ENCODE data around the gene ATXN7L1. TPM values are rescaled to one million over a fixed set of nuclear protein-coding genes. Genes with fewer than 3 reads are reported as not detected.
"Not testable (repeated sequence)": the region's sequence is repeated elsewhere in the genome, so short reads cannot be mapped to it uniquely, and the experiment has no call there.

Gene ATXN7L1
- total RNA-seq, 1 donor from 2014 or later: 3.5 TPM

- DNase-seq (ENCODE audit: low read depth in 2 of 2): no peak
These were observed 15.2 kb downstream of the ATXN7L1 start for GRCh38 chr7:105861224-105861623.

GRCh38 chr7:105860793-105861192 lies 15.6 kb downstream of the ATXN7L1 start:
- DNase-seq (ENCODE audit: low read depth in 2 of 2): no peak

- DNase-seq (ENCODE audit: low read depth in 2 of 2): no peak
These were observed 19.1 kb downstream of the ATXN7L1 start for GRCh38 chr7:105857009-105857952.

DNA sequence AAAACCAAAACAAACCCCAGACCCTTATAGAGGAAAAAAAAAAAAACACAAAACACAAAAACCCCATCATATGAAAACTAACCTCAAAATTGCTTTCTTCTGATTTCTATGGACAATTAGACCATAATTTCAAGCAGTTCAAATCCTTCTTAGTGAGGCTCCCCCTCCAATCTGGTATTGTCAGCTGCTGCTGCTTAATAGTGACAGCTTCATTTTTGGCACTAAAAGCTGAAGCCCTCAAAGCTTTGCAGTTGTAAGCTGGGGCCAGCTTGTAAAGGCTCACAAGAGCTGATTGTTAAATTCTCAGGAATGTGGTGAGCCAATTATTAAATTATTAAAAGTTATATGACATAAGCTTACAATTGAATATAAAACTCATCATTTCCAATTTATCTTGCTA lies 21.9 kb downstream of the ATXN7L1 start:
- DNase-seq (ENCODE audit: low read depth in 2 of 2): no peak

GRCh38 chr7:105853931-105854419 lies 22.4 kb downstream of the ATXN7L1 start:
- no peak for DNase-seq (ENCODE audit: low read depth in 2 of 2)

DNA sequence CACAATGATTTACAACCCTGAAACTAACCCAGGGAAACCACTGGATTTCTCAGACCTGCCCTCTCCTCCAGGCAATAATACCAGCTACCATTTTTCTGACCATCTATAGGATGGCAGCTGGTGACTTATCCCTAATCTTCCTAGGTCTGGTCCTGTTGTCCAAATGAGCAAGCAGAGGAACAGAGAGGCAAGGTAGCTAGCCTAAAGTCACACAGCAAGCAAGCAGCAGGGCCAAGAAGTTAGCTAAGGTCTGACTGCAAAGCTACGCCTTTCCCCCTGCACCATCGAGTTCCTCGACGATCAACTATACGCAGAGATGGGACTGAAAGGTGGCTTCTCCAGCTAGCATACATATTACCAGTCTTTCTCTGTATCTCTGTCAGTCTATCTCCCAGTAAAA lies 25.3 kb downstream of the ATXN7L1 start:
- DNase-seq (ENCODE audit: low read depth in 2 of 2): no peak

DNA sequence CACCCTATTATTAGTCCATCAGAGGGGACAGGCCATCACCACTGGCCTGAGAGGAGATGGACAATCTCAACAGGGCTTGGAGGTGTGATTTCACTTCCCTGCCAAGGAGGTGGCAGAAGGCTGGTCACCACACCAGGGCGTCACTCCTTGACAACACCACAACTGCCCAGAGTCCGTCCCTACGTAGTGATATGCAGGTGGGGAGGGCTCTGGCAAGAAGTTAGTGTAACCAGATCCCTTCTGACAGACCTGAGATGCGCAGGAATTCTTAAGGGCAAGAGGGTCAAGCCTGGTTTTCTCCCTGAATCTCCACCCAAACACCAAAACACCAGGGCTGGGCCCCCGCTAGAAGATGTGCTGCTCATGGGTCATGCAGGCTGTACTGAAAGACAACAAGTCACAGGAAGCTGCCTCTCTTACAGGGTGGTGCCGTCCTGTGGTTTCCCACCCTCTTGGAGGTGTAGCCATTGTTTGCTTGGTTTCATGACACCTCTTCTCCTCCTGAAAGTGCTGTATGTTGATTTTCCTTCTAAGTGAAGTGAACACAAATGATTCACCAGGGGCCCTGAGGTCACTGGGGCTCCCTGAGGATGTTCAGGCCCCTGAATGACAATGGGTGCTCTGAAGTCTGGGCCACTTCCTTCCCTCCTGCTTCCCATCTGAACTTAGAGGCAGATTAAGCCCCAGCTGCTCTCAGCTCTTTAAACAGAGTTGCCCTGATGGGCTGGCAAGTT lies 27.1 kb downstream of the ATXN7L1 start:
- DNase-seq (ENCODE audit: low read depth in 2 of 2): peak in 1 of 2 donors; percentile 71

GRCh38 chr7:105846404-105846803 lies 30.0 kb downstream of the ATXN7L1 start:
- no peak for DNase-seq (ENCODE audit: low read depth in 2 of 2)

DNA sequence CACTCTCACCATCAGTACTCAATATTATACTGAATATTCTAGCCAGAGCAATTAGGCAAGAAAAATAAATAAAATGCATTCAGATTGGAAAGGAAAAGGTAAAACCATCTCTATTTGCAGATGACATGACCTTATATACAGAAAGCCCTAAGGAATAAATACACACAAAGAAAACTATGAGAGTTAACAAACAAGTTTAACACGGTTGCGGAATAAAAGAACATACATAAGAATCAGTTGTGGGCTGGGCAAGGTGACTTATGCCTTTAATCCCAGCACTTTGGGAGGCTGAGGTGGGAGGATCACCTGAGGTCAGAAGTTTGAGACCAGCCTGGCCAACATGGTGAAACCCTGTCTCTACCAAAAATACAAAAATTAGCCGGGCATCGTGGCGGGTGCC lies 31.7 kb downstream of the ATXN7L1 start:
- DNase-seq (ENCODE audit: low read depth in 2 of 2): not testable (repeated sequence)

- no peak for DNase-seq (ENCODE audit: low read depth in 2 of 2)
These were observed 34.5 kb downstream of the ATXN7L1 start for GRCh38 chr7:105841866-105842265.

GRCh38 chr7:105840981-105841749 lies 35.2 kb downstream of the ATXN7L1 start:
- DNase-seq (ENCODE audit: low read depth in 2 of 2): no peak

- DNase-seq (ENCODE audit: low read depth in 2 of 2): no peak
These were observed 37.1 kb downstream of the ATXN7L1 start for GRCh38 chr7:105839266-105839665.

- peak in 1 of 2 donors; percentile 66 for DNase-seq (ENCODE audit: low read depth in 2 of 2)
These were observed 37.7 kb downstream of the ATXN7L1 start for GRCh38 chr7:105838627-105839231.

GRCh38 chr7:105837765-105838626 lies 38.4 kb downstream of the ATXN7L1 start:
- no peak for DNase-seq (ENCODE audit: low read depth in 2 of 2)

DNA sequence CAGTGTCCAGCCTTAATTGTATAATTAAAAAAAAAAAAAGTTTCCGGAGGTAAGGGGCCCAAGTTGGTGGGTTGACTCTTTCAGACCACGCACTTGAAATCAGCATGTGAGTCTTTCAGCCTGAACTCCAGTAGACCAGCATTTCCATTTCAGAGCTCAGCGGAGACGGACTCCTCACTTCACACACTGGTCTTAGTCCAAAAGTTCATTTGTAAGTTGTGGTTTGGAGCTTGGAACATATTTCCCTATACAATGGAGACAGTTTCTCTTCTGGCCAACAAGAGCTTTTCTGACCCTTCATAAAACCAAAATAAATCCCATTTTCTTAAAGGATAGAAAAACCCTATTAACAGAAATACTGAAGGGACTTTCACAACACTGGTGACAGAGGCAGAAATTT lies 41.0 kb downstream of the ATXN7L1 start:
- DNase-seq (ENCODE audit: low read depth in 2 of 2): no peak

- peak in 1 of 2 donors; percentile 54 for DNase-seq (ENCODE audit: low read depth in 2 of 2)
These were observed 44.4 kb downstream of the ATXN7L1 start for GRCh38 chr7:105831824-105832535.

DNA sequence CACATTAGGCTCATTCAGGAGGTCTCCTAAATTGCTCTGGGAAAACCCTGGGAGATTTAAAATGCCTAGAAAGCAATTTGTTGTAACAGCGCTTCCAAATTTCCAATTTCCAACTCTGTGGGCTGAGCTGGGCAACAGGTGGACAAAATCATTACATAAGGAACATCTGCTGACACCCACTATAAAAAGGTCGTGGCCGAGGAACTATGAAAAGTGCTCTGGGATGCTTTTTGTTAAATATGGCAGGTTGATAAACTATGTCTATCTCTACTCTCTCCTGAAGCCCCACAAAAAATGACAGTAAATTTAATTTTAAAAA lies 45.1 kb downstream of the ATXN7L1 start:
- DNase-seq (ENCODE audit: low read depth in 2 of 2): no peak

- peak; percentile 91 to 96 for DNase-seq (ENCODE audit: low read depth in 2 of 2)
These were observed 45.7 kb downstream of the ATXN7L1 start for GRCh38 chr7:105830405-105831301.

Measured in dermis microvascular lymphatic vessel endothelial cell (primary cell).